A673 (cell line): ENCODE measurements around the gene PTHLH.

ENCODE experiments used
- EZH2 ChIP-seq: fragments of 200-600 bp; sonication (generic); IDR thresholded peaks from 2 replicates; pipeline ENCODE4 v1.6.1; 2017; ENCODE audit warnings: borderline replicate concordance, low read depth, mild to moderate bottlenecking, mixed read lengths, antibody characterized with exemption, low read length; ENCODE audit not compliant: poor library complexity, severe bottlenecking
- TF ChIP-seq, protein P1 (sequence below): fragments of 300-800, 200-600 bp; sonication (generic); conservative IDR thresholded peaks from 2 replicates; pipeline ENCODE4 v1.5.1; 2017; ENCODE audit warnings: low read depth, mild to moderate bottlenecking, antibody characterized with exemption, low read length, moderate library complexity, mixed read lengths

DNA sequence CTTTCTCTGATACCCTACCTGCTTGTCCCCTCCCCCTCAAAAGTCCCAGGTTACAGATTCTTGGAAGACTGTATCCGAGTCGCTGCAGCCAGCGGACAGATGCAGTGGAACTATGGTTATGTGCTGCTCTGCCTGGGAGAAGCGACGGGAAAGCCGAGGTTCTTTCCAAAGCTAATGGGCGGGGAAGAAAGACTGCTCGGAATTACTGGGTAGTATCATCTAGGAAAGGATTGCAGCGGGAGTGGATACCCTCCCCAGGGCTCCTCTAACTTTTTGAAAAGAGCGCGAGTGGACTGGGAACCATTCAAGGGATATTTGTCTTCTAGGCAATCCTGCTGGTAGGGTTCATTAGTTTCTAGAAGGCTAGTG, 1.4 kb downstream of the PTHLH start:
- TF ChIP-seq, protein P1, sequence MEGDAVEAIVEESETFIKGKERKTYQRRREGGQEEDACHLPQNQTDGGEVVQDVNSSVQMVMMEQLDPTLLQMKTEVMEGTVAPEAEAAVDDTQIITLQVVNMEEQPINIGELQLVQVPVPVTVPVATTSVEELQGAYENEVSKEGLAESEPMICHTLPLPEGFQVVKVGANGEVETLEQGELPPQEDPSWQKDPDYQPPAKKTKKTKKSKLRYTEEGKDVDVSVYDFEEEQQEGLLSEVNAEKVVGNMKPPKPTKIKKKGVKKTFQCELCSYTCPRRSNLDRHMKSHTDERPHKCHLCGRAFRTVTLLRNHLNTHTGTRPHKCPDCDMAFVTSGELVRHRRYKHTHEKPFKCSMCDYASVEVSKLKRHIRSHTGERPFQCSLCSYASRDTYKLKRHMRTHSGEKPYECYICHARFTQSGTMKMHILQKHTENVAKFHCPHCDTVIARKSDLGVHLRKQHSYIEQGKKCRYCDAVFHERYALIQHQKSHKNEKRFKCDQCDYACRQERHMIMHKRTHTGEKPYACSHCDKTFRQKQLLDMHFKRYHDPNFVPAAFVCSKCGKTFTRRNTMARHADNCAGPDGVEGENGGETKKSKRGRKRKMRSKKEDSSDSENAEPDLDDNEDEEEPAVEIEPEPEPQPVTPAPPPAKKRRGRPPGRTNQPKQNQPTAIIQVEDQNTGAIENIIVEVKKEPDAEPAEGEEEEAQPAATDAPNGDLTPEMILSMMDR = no peak
- TF ChIP-seq EZH2 = no peak
